Airway epithelial cell (primary cell): ENCODE measurements around the gene P2RX2. TPM values are rescaled to one million over a fixed set of nuclear protein-coding genes. Genes with fewer than 3 reads are reported as not detected.

ENCODE experiments used
- total RNA-seq: library from RNA; depleted of rRNA; stranded (reverse); fragments of >200 nt; gene quantifications from 2 replicates; pipeline ENCODE4 v1.2.3, GENCODE V29; 2015

The P2RX2 gene
- total RNA-seq: not detected in 2 replicates

DNA sequence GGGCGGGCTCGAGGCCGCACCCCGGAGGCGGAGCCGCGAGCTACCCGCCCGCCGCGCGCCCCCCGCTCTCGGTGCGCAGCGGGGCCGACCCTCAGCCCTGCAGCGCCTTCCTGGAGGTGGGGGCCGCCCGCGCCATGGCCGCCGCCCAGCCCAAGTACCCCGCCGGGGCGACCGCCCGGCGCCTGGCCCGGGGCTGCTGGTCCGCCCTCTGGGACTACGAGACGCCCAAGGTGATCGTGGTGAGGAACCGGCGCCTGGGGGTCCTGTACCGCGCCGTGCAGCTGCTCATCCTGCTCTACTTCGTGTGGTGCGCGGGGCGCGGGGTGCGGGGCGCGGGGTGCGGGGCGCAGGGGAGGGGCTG lies at the start of gene P2RX2:
P2RX2 (plus strand) TSS at position 94 of the 361 bp plus-strand sequence; CDS start at position 135, 41 bp downstream.

DNA sequence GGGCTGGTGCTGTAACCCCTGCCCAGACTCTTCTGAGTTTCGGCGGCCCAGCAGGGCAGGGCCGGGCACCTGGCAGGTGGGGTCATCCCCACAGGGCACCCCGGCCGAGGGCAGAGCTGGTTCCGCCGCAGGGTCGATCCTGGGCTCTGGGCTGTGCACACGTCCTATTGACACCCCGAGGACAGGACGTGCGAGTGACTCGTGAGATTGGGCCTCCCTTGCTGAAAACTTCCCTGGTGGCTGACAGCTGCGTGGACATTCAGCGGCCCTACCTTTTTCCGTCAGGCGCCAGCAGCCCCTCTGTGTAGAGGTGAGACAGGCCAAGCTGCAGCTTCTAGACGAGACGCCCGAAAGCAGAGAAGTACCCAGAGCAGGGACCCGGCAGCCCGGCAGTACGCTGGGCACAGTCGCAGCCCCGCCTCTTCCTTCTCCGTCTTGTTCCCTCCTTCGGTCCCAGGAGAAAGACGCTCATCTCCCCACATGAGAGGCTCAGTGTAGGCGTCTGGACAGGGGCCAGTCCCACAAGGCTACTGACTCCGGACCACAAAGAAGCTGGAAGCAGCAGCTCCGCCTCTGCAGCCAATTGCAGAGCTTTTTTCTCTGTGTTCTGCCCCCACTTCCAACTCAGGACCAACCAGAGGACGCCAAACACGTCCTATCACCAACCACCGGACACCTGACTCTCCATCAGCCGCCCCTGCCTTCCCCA lies 8.4 kb upstream of the P2RX2 start, which contains the start of gene LRCOL1:
LRCOL1 (minus strand) TSS at position 532 of the 709 bp plus-strand sequence. CDS start 4,331 bp downstream, outside the sequence.

Other genes starting within 250 kb of the P2RX2 start
- gene FBRSL1, start 128.6 kb upstream of the P2RX2 start, total RNA-seq: 24.2 and 25.9 TPM in 2 replicates
- gene LRCOL1, start 8.2 kb upstream of the P2RX2 start, total RNA-seq: not detected in 2 replicates
- gene POLE, start 68.6 kb downstream of the P2RX2 start, total RNA-seq: 14.0 and 24.3 TPM in 2 replicates
- 22.6 and 33.3 TPM in 2 replicates for gene PXMP2, start 68.8 kb downstream of the P2RX2 start, total RNA-seq
- gene PGAM5, start 92.1 kb downstream of the P2RX2 start, total RNA-seq: 44.0 and 54.2 TPM in 2 replicates
- 61.2 and 61.6 TPM in 2 replicates for gene ANKLE2, start 143.1 kb downstream of the P2RX2 start, total RNA-seq
- 38.1 and 43.3 TPM in 2 replicates for gene GOLGA3, start 210.1 kb downstream of the P2RX2 start, total RNA-seq